Measurements from ENCODE around the gene PSME3IP1.

PSME3IP1 gene

DNA sequence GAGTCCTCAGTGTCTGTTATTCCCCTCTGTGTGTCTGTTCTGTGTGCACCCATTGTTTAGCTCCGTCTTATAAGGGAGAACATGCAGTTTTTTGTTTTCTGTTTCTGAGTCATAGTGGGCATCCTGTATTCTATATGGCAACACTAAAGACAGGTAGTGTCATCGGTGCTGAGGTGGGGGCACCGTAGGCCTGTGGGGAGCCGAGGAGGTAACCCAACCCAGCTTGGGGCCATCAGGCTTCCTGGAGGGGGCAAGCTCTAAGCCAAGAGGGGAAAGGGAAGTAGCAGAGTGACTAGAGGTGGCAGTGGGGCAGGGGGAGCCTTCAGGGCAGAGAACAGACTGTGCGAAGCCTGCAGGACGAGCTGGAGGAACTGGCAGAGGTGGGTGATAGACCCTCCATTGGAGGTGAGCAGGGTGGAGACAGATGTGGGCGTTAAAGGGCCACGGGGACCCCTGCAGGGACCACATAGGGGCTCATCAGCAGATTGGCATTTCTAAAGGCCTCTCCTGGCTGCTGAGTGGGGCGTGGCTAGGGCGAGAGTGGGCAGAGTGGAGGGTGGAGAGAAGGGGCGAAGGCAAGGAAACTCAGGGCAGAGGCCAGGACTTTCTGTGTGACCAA is 57.0 kb downstream of the PSME3IP1 start:
- Histone ChIP-seq H3K27ac (no peak overlapping the region), H3K36me3 (peaks cover 11 to 53% (median 21%) of the 10 kb centered on the region in 3 donors), H3K27me3 (no peaks in the 10 kb centered on the region), H3K4me1 (no peaks in the 10 kb centered on the region), H3K4me3 (no peak overlapping the region), H3K9me3 (no peaks in the 10 kb centered on the region)
- no peak for DNase-seq
- intact Hi-C loops (cut with DNase I; ENCODE audit: low total_unique reads): no loop called here
- TF ChIP-seq, protein P1, sequence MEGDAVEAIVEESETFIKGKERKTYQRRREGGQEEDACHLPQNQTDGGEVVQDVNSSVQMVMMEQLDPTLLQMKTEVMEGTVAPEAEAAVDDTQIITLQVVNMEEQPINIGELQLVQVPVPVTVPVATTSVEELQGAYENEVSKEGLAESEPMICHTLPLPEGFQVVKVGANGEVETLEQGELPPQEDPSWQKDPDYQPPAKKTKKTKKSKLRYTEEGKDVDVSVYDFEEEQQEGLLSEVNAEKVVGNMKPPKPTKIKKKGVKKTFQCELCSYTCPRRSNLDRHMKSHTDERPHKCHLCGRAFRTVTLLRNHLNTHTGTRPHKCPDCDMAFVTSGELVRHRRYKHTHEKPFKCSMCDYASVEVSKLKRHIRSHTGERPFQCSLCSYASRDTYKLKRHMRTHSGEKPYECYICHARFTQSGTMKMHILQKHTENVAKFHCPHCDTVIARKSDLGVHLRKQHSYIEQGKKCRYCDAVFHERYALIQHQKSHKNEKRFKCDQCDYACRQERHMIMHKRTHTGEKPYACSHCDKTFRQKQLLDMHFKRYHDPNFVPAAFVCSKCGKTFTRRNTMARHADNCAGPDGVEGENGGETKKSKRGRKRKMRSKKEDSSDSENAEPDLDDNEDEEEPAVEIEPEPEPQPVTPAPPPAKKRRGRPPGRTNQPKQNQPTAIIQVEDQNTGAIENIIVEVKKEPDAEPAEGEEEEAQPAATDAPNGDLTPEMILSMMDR (IDR thresholded peaks at IDR 0.05): no peak

DNA sequence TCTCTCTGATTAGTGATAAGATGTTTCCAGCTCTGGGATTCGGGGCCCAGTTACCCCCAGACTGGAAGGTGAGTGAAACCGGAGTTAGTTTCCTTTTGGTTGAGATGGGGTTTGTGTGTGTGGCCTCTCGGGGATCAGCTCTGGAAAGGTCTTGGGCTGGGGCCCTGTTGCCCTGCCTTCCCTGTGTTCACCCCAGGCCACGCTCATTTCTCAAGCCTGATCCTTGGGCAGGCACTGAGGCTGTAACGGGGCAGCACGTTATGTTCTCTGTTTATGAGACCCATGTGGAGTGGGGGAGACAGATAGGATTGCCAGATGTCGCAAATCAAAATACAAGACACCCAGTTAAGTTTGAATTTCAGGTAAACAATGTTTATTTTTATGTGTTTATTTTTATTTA is 58.0 kb downstream of the PSME3IP1 start:
- no peaks in the 10 kb centered on the region for H3K4me1 ChIP-seq
- DNase-seq: no peak
- H3K27me3 ChIP-seq: no peaks in the 10 kb centered on the region
- H3K27ac ChIP-seq: no peak overlapping the region
- TF ChIP-seq, protein P1 (IDR thresholded peaks at IDR 0.05): no peak
- H3K9me3 ChIP-seq: no peaks in the 10 kb centered on the region
- H3K4me3 ChIP-seq: no peak overlapping the region
- peaks cover 11 to 61% (median 21%) of the 10 kb centered on the region in 3 donors for H3K36me3 ChIP-seq
- intact Hi-C loops (cut with DNase I; ENCODE audit: low total_unique reads): no loop called here

DNA sequence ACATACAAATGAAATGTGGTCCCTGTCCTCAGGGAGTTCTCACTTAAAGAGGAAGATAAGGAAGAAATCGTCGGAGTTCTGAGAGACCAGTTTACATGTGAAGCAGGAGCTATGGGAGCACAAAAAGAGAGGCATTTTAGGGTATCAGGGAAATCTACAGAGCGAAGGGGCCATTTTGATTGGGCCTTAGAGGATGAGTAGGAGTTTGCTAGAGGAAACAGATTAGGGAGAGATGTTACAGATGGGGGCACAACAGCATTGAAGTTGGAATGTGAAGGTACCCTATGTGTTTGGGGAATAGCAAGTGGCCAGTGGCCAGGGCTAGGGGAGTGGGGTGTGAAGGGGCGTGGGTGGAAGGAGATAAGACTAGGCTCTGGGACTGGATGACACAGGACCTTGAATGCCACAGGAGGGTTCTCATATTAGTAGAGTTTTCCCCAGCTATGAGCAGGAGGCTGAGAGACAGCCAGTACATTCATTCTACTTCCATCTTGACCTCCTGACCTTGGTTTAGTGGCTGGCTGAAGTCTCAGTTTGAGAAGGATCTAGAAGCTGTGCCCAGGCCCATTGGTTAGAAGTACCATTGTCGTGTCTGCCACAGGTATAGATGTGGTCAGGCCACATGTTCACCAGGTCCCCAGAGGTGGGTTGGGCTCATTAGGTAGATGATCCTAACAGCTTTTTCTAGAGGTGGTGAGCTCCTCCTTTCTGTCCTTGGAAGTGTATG is 58.6 kb downstream of the PSME3IP1 start:
- TF ChIP-seq, protein P1 (IDR thresholded peaks at IDR 0.05): no peak
- DNase-seq: no peak
- Histone ChIP-seq H3K9me3 (no peaks in the 10 kb centered on the region), H3K4me3 (no peak overlapping the region), H3K36me3 (peaks cover 11 to 62% (median 22%) of the 10 kb centered on the region in 3 donors), H3K27me3 (no peaks in the 10 kb centered on the region), H3K4me1 (no peaks in the 10 kb centered on the region), H3K27ac (no peak overlapping the region)
- intact Hi-C loops (cut with DNase I; ENCODE audit: low total_unique reads): no loop called here

GRCh38 chr16:57126411-57126810 is 59.4 kb downstream of the PSME3IP1 start:
- no peak for DNase-seq
- Histone ChIP-seq H3K4me3 (no peak overlapping the region), H3K27me3 (no peaks in the 10 kb centered on the region), H3K27ac (no peak overlapping the region), H3K36me3 (peaks cover 17 to 64% (median 30%) of the 10 kb centered on the region in 3 donors), H3K4me1 (no peaks in the 10 kb centered on the region), H3K9me3 (no peaks in the 10 kb centered on the region)
- intact Hi-C loops (cut with DNase I; ENCODE audit: low total_unique reads): no loop called here
- TF ChIP-seq, protein P1 (IDR thresholded peaks at IDR 0.05): no peak

DNA sequence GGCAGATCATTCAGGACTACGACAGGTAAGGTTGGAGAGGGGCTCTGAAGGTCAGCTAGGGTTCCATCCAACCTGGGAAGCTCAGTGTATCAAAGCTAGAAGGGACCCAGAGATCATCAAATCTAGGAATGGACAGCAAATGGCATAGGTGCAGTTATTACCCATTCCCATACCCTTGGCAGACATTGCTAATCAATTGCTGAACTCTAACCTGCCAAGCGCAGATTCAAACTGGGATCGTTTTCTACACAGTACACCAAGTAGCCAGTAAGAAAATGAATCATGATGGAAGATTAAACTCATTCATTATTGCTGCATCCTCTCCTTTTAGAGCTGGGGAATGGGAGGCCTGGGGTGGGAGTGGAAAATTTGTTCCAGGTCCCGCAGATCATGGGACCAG is 59.9 kb downstream of the PSME3IP1 start:
- no peaks in the 10 kb centered on the region for H3K4me1 ChIP-seq
- TF ChIP-seq, protein P1 (IDR thresholded peaks at IDR 0.05): no peak
- no peak for DNase-seq
- H3K4me3 ChIP-seq: no peak overlapping the region
- intact Hi-C loops (cut with DNase I; ENCODE audit: low total_unique reads): no loop called here
- no peak overlapping the region for H3K27ac ChIP-seq
- peaks cover 21 to 64% (median 34%) of the 10 kb centered on the region in 3 donors for H3K36me3 ChIP-seq
- no peaks in the 10 kb centered on the region for H3K9me3 ChIP-seq
- no peaks in the 10 kb centered on the region for H3K27me3 ChIP-seq

All from tibial artery (tissue), 4 donors.